A549 treated with ZK216348 at 1 μM for 4 hours (cell line): ENCODE measurements around the gene GAS5. TPM values are rescaled to one million over a fixed set of nuclear protein-coding genes. Genes with fewer than 3 reads are reported as not detected.

Source experiments
- total RNA-seq: library from RNA; stranded (reverse); fragments of 200-300 nt; extraction: Qiagen RNA extraction; gene quantifications from 5 replicates; pipeline ENCODE4 v1.2.3, GENCODE V29; 2022; ENCODE audit warnings: low read depth

Gene GAS5
- 274 to 349 TPM (median 295 TPM) in 5 replicates for total RNA-seq

DNA sequence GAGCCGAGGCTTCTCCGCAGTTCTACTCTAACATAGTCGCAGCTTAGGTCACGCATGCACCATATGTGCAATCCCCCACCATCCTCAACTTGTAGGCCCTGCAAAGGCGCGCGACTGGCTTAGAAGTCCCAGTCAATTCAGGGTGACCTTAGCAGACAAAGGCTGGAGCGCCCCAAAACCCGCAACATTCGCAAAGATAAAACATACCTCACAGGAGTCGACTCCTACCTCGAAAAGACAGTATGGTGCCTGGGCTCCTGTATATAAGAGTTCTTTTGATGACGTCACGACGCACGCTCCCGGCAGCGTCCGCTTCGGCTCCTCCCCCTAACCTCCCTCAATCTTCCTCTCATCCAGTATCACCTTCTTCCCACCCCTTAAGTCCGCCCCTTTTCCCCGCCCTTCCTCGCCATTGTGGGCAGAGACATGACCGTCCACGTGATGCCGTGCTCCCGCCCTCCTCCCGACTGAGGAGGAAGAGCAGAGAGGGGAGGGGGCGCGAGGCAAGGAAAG, at the start of gene GAS5:
TSS of gene GAS5 (minus strand) at position 237 of the 513 bp plus-strand sequence.

DNA sequence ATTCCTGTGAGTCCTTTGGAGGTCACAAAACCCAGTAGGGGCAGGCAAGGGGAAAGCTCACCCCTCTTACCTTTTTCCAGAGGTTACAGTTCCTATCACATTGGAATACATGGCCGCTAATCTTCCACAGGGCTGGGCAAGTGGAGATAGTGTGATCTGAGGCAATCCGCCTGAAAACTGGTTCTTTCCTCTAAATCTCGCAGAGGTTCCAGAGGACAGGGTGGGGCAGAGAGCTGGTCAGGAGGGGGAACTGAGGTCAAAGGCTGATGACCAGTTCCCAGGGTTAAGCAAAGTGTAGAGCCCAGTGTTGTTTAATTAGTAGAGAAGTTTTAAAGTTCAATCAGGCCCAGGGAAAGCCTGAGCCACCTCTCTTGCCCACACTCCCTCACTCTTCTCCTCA, 49.4 kb upstream of the GAS5 start, which contains the start of gene SERPINC1:
TSS of gene SERPINC1 (minus strand) at position 179 of the 400 bp plus-strand sequence. CDS start at position 111, 68 bp downstream.

DNA sequence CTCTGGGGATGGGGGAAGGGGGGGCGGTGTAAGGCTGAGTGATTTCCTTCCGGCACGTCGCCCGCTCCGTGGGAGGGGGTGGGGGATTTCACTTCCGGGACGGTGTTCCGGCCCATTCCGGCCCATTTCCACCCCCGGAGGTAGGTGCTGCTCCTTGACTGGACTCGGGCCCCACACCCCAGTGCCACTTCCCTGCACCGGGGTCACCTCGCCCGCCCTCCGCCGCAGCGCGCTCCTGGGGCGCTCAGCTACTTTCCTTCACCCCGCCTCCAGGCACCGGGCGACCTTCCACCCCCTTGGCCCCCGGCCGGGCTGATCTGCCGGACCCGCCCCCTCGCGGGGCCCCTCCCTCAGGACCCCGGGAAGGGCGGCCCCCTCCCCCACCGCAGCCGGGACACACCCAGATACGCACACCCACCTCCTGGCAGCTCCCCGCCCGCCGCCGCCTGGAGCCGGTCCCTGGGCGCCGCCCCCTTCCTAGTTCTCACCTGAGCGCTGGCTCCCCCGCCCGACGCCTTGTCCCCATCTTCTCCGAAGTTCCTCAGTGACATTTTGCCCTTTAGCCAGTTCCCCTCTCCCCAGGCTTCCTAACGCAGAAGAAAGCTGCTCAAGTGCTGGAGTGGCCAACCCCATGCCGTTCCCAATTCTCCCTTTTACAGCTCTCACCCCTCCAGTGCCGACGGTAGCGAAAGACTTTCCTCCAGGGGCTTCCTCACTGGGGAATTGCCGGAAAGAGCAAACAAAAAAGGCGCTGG, 654 bp upstream of the GAS5 start, which contains the start of gene ZBTB37:
TSS of gene ZBTB37 (plus strand) at position 115 of the 755 bp plus-strand sequence. CDS start 1,846 bp downstream, outside the sequence.

GRCh38 chr1:173824315-173825081, 43.3 kb downstream of the GAS5 start, which contains the start of the genes CENPL and DARS2:
CENPL (minus strand) TSS chr1:173824883; CDS start chr1:173811299, 13,584 bp downstream.
DARS2 (plus strand) TSS chr1:173824673; CDS start chr1:173825230, 557 bp downstream.

Other genes starting within 250 kb of the GAS5 start
- not detected in 5 replicates for gene TEX50, start 232.7 kb downstream of the GAS5 start, total RNA-seq
- gene ANKRD45, start 198.1 kb downstream of the GAS5 start, total RNA-seq: 0.13 TPM in 1 of 5 replicates, not detected in the others
- gene KLHL20, start 153.0 kb downstream of the GAS5 start, total RNA-seq: 9.4 to 13.1 TPM (median 12.3 TPM) in 5 replicates
- gene DARS2, start 43.3 kb downstream of the GAS5 start, total RNA-seq: 36.5 to 44.5 TPM (median 42.1 TPM) in 5 replicates
- gene CENPL, start 43.1 kb downstream of the GAS5 start, total RNA-seq: 10.7 to 16.5 TPM (median 11.2 TPM) in 5 replicates
- 0.85 to 1.6 TPM (median 1.6 TPM) in 5 replicates for gene ZBTB37, start 391 bp upstream of the GAS5 start, total RNA-seq
- gene SERPINC1, start 49.3 kb upstream of the GAS5 start, total RNA-seq: 0.28 TPM in 1 of 5 replicates, not detected in the others
- gene RC3H1, start 154.4 kb upstream of the GAS5 start, total RNA-seq: 4.7 to 7.7 TPM (median 6.6 TPM) in 5 replicates